ENCODE results near the gene CPE.

GRCh38 chr4:165428957-165429356 is 50.1 kb downstream of the CPE start:
- TF ChIP-seq EZH2phosphoT487 (IDR thresholded peaks at IDR 0.05; ENCODE audit: borderline replicate concordance, low read depth) (no peak), POLR2AphosphoS5 (IDR thresholded peaks at IDR 0.05; ENCODE audit: low read depth, low read length) (no peak), CTCF (IDR thresholded peaks at IDR 0.05) (no peak), FOXM1 (IDR thresholded peaks at IDR 0.05; ENCODE audit: low read depth) (no peak), SIN3A (IDR thresholded peaks at IDR 0.05; ENCODE audit: borderline replicate concordance, low read depth, low read length) (no peak), TAF1 (IDR thresholded peaks at IDR 0.05; ENCODE audit: borderline replicate concordance, low read depth, low read length) (no peak), USF1 (IDR thresholded peaks at IDR 0.05; ENCODE audit: borderline replicate concordance, low read depth) (no peak), TCF12 (IDR thresholded peaks at IDR 0.05) (no peak), RAD21 (IDR thresholded peaks at IDR 0.05; ENCODE audit: low read length) (no peak)
